KOPT-K1 (cell line): Measurements from ENCODE around the gene CRIP3.

ENCODE experiments used
- H3K27ac ChIP-seq: fragments of 200-600 bp; sonication (generic); 2 replicates; pipeline ENCODE4 v1.5.1; 2016; ENCODE audit warnings: antibody characterized with exemption, mild to moderate bottlenecking, low read depth, low read length; ENCODE audit not compliant: poor library complexity, severe bottlenecking
- H3K36me3 ChIP-seq: fragments of 200-600 bp; sonication (generic); 2 replicates; pipeline ENCODE4 v1.5.1; 2017; ENCODE audit warnings: antibody characterized with exemption, mild to moderate bottlenecking, low read length, moderate library complexity; ENCODE audit not compliant: insufficient read depth
- H3K9me3 ChIP-seq: fragments of 200-600 bp; sonication (generic); 2 replicates; pipeline ENCODE4 v1.5.1; 2017; ENCODE audit warnings: antibody characterized with exemption, low read length, mild to moderate bottlenecking; ENCODE audit not compliant: insufficient read depth, poor library complexity, severe bottlenecking

Gene CRIP3

GRCh38 chr6:43262000-43262779 lies 46.4 kb downstream of the CRIP3 start:
- Histone ChIP-seq H3K36me3 (no peaks in the 10 kb centered on the region), H3K9me3 (no peaks in the 10 kb centered on the region), H3K27ac (no peak overlapping the region)

GRCh38 chr6:43261198-43261597 lies 47.4 kb downstream of the CRIP3 start:
- Histone ChIP-seq H3K9me3 (no peaks in the 10 kb centered on the region), H3K36me3 (no peaks in the 10 kb centered on the region), H3K27ac (no peak overlapping the region)

- Histone ChIP-seq H3K27ac (no peak overlapping the region), H3K9me3 (no peaks in the 10 kb centered on the region), H3K36me3 (no peaks in the 10 kb centered on the region)
Measured at GRCh38 chr6:43260791-43261190, 47.8 kb downstream of the CRIP3 start.

GRCh38 chr6:43258807-43259686 lies 49.6 kb downstream of the CRIP3 start:
- H3K9me3 ChIP-seq, result no peaks in the 10 kb centered on the region
- no peaks in the 10 kb centered on the region for H3K36me3 ChIP-seq
- no peak overlapping the region for H3K27ac ChIP-seq

GRCh38 chr6:43258180-43258579 lies 50.4 kb downstream of the CRIP3 start:
- no peak overlapping the region for H3K27ac ChIP-seq
- H3K9me3 ChIP-seq, result no peaks in the 10 kb centered on the region
- no peaks in the 10 kb centered on the region for H3K36me3 ChIP-seq

- Histone ChIP-seq H3K36me3 (no peaks in the 10 kb centered on the region), H3K27ac (no peak overlapping the region), H3K9me3 (no peaks in the 10 kb centered on the region)
Measured at GRCh38 chr6:43257367-43258145, 51.1 kb downstream of the CRIP3 start.

- Histone ChIP-seq H3K36me3 (no peaks in the 10 kb centered on the region), H3K27ac (no peak overlapping the region), H3K9me3 (no peaks in the 10 kb centered on the region)
Measured at GRCh38 chr6:43256670-43257366, 51.8 kb downstream of the CRIP3 start.
